NOMO-1 (cell line): ENCODE data around the gene PACSIN3.
"Not testable (repeated sequence)": the region's sequence is repeated elsewhere in the genome, so short reads cannot be mapped to it uniquely, and the experiment has no call there.

ENCODE experiments used
- DNase-seq, 2 experiments: peaks; one replicate each; lab custom pipeline; 2025; ENCODE audit not compliant: unreplicated experiment in 2 of 2; lab: John Stamatoyannopoulos, UW

PACSIN3 gene

GRCh38 chr11:47186076-47186699 lies at the start of gene PACSIN3:
TSS of gene PACSIN3 (minus strand) at chr11:47186434. CDS start at chr11:47182727, 3,707 bp downstream.
- DNase-seq, result peak; percentile 19 to 30

DNA sequence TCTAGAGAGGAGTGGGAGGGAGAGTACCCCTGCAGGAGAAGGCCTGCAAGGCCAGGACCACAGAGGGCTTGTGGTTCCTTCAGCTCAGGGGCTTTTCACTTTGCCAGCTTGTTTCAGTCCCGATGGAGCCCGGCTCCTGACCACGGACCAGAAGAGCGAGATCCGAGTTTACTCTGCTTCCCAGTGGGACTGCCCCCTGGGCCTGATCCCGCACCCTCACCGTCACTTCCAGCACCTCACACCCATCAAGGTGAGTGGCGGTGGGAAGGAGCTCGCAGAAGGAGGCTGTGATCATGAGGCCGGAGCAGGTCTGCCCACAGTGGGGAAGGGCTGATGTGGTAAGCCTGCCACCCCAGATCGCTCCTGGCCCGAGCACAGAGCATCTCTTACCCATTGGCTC lies 48.9 kb upstream of the PACSIN3 start:
- DNase-seq, result no peak

DNA sequence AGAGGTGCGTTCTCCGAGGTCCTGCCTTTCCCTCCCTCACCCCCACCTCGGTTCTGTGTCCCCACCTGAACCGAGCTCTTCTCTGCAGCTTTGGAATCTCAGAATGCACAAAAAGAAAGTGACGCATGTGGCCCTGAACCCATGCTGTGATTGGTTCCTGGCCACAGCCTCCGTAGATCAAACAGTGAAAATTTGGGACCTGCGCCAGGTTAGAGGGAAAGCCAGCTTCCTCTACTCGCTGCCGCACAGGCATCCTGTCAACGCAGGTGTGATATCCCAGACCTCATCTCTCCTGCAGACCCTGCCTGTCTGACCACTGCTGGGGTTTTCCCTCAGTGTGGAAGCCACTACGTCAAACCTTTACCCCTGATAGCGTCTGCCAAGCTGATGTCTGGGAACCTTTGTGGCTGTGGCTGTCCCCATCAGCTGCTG lies 48.5 kb upstream of the PACSIN3 start:
- DNase-seq, result no peak

DNA sequence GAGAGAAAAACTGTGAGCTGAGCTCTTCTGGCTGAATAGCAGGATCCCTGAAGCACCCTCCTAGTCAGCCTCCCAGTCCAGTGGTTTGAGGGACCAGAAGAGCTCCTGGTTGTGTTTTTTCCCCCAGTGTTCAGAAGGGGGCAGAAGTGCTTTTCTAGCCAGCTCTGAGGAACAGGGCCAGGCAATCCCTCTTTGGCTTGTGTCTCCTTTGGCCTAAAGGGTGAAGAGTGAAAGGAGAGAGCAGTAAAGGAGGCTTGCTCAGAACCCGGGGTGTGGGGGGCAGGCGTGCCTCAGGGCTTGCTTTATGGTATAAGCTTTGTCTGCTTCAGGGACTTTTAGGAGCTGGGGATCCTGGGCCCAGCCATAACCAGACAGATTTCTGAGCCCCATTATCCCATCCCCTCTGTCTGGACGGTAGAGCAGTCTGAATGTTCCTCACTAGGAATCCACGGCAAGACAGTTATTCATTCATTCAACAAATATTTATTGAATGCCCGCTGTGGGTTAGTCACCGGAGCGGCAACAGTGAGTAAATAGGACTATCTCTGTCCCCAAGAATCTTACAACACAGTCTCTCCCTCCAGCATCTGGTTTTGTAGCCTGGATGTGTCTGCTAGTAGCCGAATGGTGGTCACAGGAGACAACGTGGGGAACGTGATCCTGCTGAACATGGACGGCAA lies 47.9 kb upstream of the PACSIN3 start:
- DNase-seq, result peak in 1 of 2 experiments; percentile 7

DNA sequence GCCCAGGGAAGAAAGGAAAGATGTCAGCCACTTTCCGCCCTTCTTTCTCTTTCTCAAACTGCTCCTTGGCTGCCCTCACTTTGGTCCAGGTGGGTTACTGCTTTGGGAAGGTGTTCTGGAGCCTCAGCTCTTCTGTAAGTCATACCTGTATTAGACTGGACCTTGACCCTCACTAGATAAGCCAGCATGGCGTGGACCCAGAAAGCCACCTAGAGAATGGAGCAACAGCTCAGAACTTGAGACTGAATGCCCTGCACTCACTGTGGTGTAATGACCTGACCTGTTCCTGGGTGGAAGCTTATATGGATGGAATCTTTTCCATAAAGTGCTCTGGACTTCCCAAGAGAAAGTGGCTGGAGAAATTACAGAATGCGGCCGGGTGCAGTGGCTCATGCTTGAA lies 46.8 kb upstream of the PACSIN3 start:
- DNase-seq, result no peak

DNA sequence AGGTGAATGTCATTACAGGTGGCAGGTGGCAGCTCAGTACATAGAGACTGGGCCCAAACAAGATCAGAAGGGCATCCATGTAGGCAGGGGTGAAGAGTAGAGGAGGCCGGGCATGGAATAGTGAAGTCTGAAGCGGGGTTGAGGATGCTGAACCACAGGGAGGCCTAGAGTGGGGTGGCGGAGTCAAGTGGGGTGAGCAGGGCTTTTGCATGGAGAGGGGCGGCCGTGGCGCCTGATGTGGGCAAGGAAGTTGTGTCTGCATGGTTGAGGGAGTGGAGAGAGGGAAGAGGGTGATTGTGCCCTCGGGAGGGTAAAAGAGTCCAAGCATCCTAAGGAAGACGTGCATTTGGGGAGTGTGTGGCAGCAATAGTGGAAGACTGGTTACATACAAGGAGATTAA lies 42.9 kb upstream of the PACSIN3 start:
- DNase-seq, result no peak

GRCh38 chr11:47225552-47226400 lies 39.5 kb upstream of the PACSIN3 start:
- DNase-seq, result no peak

GRCh38 chr11:47222696-47223095 lies 36.5 kb upstream of the PACSIN3 start:
- DNase-seq, result no peak

DNA sequence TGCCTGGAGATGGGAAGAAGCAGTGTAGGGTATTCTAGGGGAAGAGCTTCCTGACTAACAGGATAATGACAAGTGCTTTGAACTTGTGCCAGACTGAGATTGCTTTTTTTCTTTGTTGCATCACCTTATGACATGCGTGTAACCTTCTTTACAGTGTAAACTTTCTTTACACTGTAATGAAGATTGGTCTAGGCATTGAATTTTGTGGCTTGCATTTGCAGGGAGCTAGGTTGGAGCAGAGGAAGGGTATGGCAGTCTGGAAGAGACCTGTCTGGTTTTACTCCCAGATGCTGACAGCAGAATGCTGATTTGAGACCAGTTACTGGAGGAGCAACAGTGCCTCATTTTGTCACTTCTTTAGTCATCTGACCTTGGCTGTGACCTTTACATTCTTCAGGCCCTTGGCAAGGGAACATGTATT lies 34.2 kb upstream of the PACSIN3 start:
- no peak for DNase-seq

- DNase-seq, result peak; percentile 55 to 60
Measured at GRCh38 chr11:47216121-47216798, 30.0 kb upstream of the PACSIN3 start.

DNA sequence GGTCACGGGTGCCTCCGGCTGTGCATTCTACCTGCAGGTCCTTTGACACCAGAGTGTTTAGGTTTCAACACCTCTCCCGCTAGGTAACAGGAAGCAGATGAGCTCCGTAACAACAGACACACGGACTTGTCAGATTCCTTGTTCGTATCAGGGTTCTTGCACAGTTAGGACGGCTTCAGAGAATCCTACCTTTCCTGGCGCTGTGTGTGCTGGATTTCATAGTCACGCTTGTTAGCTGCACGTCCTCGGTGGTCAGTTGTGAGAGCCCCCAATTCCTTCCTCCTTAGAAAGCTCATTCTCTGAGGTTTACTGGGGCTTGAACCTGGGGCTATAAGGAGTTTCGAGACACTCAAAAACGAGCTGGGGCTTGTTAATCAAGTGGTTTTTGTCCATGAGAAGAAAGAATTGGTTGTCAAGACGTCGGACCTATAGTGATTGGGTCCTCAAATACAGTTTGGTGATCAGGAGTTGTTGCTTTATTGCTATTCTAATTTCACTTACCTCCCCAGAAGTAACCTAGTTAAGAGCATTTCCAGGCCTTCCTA lies 29.2 kb upstream of the PACSIN3 start:
- DNase-seq, result no peak

DNA sequence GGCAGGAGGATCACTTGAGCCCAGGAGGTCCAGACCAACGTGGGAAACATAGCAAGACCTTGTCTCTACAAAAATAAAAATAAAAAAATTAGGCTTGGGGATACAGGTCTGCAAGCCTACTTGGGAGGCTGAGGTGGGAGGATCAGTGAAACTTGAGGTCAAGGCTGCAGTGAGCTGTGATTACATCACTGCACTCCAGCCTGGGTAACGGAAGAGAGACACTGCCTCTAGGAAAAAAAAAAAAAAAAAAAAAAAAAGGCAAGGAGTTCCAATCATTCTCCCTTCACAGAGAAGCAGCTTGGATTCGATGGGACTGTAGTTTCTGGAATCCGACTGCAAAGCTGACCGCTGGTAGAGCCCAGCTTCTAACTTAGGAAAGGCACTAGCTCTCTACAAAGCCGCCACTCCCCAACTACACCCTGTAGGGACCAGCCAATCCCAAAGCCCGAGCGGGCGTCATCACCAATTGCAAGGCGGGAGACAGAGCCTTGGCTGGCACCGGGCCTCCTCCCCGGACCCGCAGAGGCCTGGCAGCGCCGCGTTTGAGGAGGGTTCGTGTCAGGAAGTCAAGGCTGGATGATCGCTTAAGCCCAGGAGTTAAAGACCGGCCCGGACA lies 27.8 kb upstream of the PACSIN3 start:
- peak; percentile 84 to 88 for DNase-seq

DNA sequence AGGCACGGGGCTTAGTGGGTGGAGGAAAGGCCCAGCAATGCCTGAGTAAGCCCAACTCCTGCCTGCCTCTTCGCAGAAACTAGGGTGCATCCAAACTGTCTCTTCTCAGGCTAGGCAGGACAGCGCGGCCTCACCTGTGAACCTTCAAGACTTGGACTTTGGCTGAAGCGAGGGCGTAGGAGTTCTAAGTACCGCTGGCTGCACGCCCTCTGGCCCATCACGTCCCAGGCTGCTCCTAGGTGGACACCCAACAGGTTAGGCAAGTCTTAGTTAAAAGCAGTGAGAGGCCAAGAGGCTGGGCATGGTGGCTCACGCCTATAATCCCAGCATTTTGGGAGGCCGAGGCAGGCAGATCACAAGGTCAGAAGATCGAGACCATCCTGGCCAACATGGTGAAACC lies 26.7 kb upstream of the PACSIN3 start:
- DNase-seq, result no peak

DNA sequence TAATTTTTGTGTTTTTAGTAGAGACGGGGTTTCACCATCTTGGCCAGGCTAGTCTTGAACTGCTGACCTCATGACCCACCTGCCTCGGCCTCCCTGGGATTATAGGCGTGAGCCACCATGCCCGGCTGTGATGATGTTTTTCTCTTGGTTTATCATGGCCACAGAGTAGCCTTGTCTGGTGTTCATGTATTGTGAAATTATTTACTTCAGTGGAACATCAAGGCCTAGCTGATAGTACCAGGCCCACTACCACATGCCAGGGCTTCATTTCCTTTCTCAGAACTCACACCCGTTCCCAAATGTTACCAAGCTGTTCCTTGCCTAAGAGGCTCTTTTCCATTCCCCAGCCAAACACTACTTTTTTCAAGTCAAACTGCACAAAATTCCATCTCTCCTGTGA lies 22.4 kb upstream of the PACSIN3 start:
- no peak for DNase-seq

DNA sequence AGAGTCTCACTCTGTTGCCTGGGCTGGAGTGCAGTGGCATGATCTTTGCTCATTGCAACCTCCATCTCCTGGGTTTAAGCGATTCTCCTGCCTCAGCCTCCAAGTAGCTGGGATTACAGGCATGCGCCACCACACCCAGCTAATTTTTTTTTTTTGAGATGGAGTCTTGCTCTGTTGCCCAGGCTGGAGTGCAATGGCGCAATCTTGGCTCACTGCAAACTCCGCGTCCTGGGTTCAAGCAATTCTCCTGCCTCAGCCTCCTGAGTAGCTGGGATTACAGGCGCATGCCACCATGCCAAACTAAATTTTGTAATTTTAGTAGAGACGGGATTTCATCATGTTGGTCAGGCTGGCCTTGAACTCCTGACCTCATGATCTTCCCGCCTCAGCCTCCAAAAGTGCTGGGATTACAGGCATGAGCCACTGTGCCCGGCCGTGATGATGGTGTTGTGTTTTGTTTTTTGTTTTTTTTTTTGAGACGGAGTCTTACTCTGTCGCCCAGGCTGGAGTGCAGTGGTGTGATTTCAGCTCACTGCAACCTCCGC lies 21.8 kb upstream of the PACSIN3 start:
- not testable (repeated sequence) for DNase-seq

- no peak for DNase-seq
Measured at GRCh38 chr11:47207459-47207858, 21.2 kb upstream of the PACSIN3 start.

DNA sequence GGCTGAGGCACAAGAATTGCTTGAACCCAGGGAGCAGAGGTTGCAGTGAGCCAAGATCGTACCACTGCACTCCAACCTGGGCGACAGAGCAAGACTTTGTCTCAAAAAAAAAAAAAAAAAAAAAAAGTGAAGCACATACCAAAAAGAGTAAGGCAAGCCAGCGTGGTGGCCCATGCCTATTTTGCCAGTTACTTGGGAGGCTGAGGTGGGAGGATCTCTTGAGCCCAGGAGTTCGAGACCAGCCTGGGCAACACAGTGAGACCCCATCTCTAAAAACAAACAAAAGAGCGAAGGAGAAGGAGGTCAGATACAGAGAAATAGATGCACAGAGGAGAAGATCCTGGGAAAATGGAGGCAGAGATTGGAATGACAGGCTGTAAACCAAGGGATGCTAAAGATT lies 20.3 kb upstream of the PACSIN3 start:
- DNase-seq, result not testable (repeated sequence)

GRCh38 chr11:47204637-47204989 lies 18.4 kb upstream of the PACSIN3 start:
- DNase-seq, result no peak

DNA sequence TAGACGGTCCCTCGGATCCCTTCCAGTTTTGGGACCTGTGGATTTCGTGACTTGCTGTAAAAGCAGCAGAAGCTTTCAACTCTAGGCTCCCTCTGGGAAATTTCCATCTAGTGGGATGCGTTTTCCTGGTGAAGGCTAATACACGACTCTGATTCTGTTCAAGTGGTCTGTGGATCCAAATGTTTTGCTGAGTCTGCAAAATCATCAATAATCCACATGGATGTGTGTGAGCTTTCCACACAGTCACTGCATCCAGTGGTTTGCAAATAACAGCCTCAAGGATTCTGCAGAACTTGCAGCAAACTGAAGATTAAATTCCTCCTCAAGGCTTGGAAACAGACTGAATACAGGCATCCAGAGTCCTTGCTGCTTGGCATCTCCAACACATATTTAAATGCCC lies 16.3 kb upstream of the PACSIN3 start:
- DNase-seq, result no peak

- no peak for DNase-seq
Measured at GRCh38 chr11:47201015-47201414, 14.8 kb upstream of the PACSIN3 start.
